Right atrium auricular region (tissue), 2 donors: ENCODE results near the gene GSTT2. TPM values are rescaled to one million over a fixed set of nuclear protein-coding genes. Genes with fewer than 3 reads are reported as not detected.
A peak's percentile ranks its signal among the peaks of the same experiment; 100 is the strongest.
"Not testable (repeated sequence)": the region's sequence is repeated elsewhere in the genome, so short reads cannot be mapped to it uniquely, and the experiment has no call there.

Experiments
- DNase-seq: peaks from one replicate; pipeline ENCODE4 v3.0.0-alpha.2; 2019; ENCODE audit warnings: low spot score
- H3K27ac ChIP-seq, 2 donors: fragments of 200-600 bp; sonication (generic); 1 replicate in 1 of 2; 2 replicates in 1 of 2; pipeline ENCODE4 v1.5.1; 2016 to 2019
- H3K27me3 ChIP-seq, 2 donors: fragments of 200-600 bp; sonication (generic); one replicate each; pipeline versions ENCODE4 v1.5.1 to v1.6.0; 2017 to 2019
- H3K36me3 ChIP-seq: fragments of 200-600 bp; sonication (generic); one replicate; pipeline ENCODE4 v1.5.1; 2016
- H3K4me1 ChIP-seq, 2 donors: fragments of 200-600 bp; sonication (generic); one replicate each; pipeline versions ENCODE4 v1.5.1 to v1.6.0; 2017 to 2019
- H3K4me3 ChIP-seq, 2 donors: fragments of 200-600 bp; sonication (generic); 1 replicate in 1 of 2; 2 replicates in 1 of 2; pipeline ENCODE4 v1.5.1; 2017 to 2019; ENCODE audit warnings: mild to moderate bottlenecking in 1 of 2, moderate library complexity in 1 of 2
- H3K9me3 ChIP-seq, 2 donors: fragments of 200-600 bp; sonication (generic); one replicate each; pipeline ENCODE4 v1.5.1; 2019
- total RNA-seq, 2 donors: library from RNA; depleted of rRNA; stranded (reverse); fragments of >200 nt; gene quantifications; one replicate each; pipeline ENCODE4 v1.1.0, GENCODE V29; 2016
- TF ChIP-seq, protein P1 (sequence below), 2 donors: fragments of 200-600 bp; sonication (generic); IDR thresholded peaks; one replicate each; pipeline ENCODE4 v1.5.1; 2019; ENCODE audit warnings: antibody characterized with exemption in 2 of 2

Gene GSTT2
- total RNA-seq, 2 donors from 2014 or later: 0.48 TPM; not detected in 1

GRCh38 chr22:23956301-23956900 lies 23.5 kb upstream of the GSTT2 start:
- H3K4me1 ChIP-seq, H3K27ac ChIP-seq, H3K4me3 ChIP-seq, H3K27me3 ChIP-seq, H3K9me3 ChIP-seq, H3K36me3 ChIP-seq: not testable (repeated sequence)
- TF ChIP-seq, protein P1, sequence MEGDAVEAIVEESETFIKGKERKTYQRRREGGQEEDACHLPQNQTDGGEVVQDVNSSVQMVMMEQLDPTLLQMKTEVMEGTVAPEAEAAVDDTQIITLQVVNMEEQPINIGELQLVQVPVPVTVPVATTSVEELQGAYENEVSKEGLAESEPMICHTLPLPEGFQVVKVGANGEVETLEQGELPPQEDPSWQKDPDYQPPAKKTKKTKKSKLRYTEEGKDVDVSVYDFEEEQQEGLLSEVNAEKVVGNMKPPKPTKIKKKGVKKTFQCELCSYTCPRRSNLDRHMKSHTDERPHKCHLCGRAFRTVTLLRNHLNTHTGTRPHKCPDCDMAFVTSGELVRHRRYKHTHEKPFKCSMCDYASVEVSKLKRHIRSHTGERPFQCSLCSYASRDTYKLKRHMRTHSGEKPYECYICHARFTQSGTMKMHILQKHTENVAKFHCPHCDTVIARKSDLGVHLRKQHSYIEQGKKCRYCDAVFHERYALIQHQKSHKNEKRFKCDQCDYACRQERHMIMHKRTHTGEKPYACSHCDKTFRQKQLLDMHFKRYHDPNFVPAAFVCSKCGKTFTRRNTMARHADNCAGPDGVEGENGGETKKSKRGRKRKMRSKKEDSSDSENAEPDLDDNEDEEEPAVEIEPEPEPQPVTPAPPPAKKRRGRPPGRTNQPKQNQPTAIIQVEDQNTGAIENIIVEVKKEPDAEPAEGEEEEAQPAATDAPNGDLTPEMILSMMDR (IDR thresholded peaks at IDR 0.05): peak; percentile 82 to 83
- peak; percentile 88 for DNase-seq

DNA sequence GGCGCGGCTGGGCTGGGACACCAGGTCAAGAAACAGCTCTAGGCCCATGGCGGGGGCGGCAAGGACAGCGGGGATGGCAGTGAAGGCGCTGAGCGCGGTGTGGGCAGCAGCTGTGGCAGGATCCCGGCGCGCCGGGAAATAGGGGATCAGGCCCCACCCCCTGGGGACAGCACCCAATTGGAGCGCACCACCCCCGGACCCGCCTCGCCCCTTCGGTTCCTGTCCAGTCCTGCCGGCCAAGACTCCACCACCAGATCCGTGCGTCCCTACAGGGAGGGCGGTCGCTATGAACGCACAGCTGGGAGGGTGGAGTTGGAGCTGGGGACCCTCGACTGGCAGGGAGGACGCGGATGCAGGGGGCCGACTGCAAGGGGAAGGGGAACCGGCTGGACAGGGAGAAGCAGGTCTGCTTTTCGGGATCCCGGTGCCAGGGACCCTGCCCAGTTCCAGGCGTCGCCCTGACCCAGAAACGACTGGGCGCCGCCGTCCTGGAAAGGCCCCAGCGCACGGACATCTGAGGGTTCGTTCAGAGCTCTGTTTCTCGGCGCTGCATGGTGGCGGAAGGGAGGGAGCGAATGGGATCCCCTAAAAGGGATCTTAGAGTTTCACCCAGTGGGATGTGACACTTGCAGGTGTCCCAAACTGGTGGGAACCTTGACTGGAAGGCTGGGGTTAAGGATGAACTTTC lies 18.7 kb upstream of the GSTT2 start, which contains the start of gene GSTT2B:
Gene GSTT2B (minus strand): TSS at position 112 of the 688 bp plus-strand sequence. CDS start 64 bp downstream, at position 48.
- H3K36me3 ChIP-seq, H3K4me3 ChIP-seq, H3K9me3 ChIP-seq, H3K27me3 ChIP-seq, DNase-seq, H3K27ac ChIP-seq, H3K4me1 ChIP-seq: not testable (repeated sequence)

GRCh38 chr22:23966094-23966493 lies 13.8 kb upstream of the GSTT2 start:
- not testable (repeated sequence) for H3K9me3 ChIP-seq, H3K4me1 ChIP-seq, DNase-seq, H3K4me3 ChIP-seq, H3K27ac ChIP-seq, H3K27me3 ChIP-seq
- H3K36me3 ChIP-seq: peaks cover 20% of the 10 kb centered on the region

- DNase-seq, H3K9me3 ChIP-seq: not testable (repeated sequence)
These were observed 13.4 kb upstream of the GSTT2 start, which contains the start of gene DDTL for GRCh38 chr22:23966568-23966967. TSS of gene DDTL (plus strand) at chr22:23966888. CDS start at chr22:23966915, 27 bp downstream.

GRCh38 chr22:23969071-23969470 lies 10.9 kb upstream of the GSTT2 start:
- no peak for DNase-seq
- peaks cover 28% of the 10 kb centered on the region for H3K36me3 ChIP-seq

More at GRCh38 chr22:23966568-23966967, 13.4 kb upstream of the GSTT2 start, which contains the start of gene DDTL:
- not testable (repeated sequence) for H3K27ac ChIP-seq, H3K4me1 ChIP-seq, H3K4me3 ChIP-seq, H3K27me3 ChIP-seq
- H3K36me3 ChIP-seq: peaks cover 24% of the 10 kb centered on the region

DNA sequence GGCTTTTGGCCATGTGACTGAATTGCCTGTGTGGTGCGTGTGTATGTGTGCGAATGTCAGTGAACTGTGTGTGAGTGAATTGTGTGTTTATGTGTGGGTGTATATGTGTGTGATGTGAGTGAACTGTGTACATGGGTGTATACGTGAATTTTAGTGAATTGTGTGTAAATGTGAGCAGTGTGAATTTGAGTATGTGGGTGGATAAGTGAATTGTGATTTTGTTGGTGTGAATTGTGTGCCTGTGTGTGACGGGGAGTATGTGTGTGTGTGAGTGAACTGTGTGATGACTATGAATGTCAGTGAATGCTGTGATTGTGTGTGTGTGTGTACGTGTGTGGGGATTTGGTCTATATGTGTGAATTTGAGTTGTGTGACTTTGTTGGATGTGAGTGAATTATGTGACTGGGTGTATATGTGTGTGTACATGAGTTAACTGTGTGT lies 9.7 kb upstream of the GSTT2 start:
- H3K27me3 ChIP-seq: no peaks in the 10 kb centered on the region
- TF ChIP-seq, protein P1 (IDR thresholded peaks at IDR 0.05): no peak
- DNase-seq: no peak
- no peak overlapping the region for H3K4me3 ChIP-seq
- H3K4me1 ChIP-seq: no peaks in the 10 kb centered on the region
- H3K27ac ChIP-seq: no peak overlapping the region
- H3K36me3 ChIP-seq: peaks cover 28% of the 10 kb centered on the region
- H3K9me3 ChIP-seq: no peaks in the 10 kb centered on the region

More at GRCh38 chr22:23969071-23969470, 10.9 kb upstream of the GSTT2 start:
- TF ChIP-seq, protein P1 (IDR thresholded peaks at IDR 0.05): no peak
- H3K4me3 ChIP-seq: no peak overlapping the region
- H3K4me1 ChIP-seq: no peaks in the 10 kb centered on the region
- no peak overlapping the region for H3K27ac ChIP-seq
- no peaks in the 10 kb centered on the region for H3K27me3 ChIP-seq
- H3K9me3 ChIP-seq: no peaks in the 10 kb centered on the region

DNA sequence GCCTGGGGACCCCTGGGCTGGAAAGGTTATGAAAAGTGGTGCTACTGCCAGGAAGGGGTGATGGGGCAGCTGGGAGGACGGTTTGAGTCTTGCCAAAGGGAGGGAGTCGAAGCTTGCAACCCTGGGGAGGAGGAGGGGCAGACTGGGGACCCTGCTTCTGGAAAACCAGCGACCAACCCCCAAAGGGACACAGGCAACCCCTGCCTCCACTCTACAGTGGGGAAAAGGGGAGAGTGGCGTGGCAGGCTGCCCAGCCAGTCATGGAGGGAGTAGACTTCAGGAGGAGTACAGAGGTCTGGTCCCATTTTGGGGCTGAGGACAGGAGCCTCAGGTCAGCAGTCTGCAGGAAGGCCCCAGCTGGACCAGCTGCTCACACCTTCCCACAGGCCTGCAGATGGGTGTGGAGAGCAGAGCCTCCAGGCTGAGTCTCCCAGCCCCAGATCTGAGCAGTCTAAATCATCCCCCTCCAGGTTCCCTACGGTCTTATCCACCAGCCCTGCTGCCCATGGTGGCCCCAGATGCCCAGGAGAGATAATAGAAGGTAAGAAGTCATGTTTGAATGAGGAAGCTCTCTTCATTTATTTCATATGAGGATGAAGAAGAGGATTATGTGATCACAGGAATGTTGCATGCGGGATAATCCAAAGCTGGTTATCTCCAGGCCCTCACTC lies 9.0 kb upstream of the GSTT2 start:
- Histone ChIP-seq H3K9me3 (no peaks in the 10 kb centered on the region), H3K4me1 (no peaks in the 10 kb centered on the region), H3K36me3 (peaks cover 28% of the 10 kb centered on the region), H3K27ac (no peak overlapping the region), H3K27me3 (no peaks in the 10 kb centered on the region), H3K4me3 (no peak overlapping the region)
- DNase-seq: no peak
- TF ChIP-seq, protein P1 (IDR thresholded peaks at IDR 0.05): no peak

DNA sequence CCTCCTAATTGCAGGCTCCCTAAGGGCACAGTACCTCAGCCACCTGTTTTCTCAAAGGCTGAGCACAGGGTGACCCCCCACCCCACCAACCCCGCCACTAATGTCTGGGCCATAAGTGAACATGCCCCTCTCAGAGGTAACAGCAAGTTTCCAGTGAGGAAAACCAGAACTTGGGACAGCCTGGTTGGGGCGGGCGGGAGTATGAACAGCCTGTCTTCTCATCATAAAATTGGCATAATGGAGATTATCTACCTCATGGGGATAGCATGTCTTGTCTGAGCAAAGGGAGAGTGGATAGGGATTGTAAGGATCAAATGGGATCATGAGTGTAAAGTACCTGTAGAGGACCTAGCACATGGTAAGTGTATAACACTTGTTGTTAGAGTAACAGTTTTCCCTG lies 8.0 kb upstream of the GSTT2 start:
- peaks cover 28% of the 10 kb centered on the region for H3K36me3 ChIP-seq
- H3K27me3 ChIP-seq, H3K27ac ChIP-seq, H3K4me3 ChIP-seq, H3K4me1 ChIP-seq, DNase-seq, H3K9me3 ChIP-seq: not testable (repeated sequence)

DNA sequence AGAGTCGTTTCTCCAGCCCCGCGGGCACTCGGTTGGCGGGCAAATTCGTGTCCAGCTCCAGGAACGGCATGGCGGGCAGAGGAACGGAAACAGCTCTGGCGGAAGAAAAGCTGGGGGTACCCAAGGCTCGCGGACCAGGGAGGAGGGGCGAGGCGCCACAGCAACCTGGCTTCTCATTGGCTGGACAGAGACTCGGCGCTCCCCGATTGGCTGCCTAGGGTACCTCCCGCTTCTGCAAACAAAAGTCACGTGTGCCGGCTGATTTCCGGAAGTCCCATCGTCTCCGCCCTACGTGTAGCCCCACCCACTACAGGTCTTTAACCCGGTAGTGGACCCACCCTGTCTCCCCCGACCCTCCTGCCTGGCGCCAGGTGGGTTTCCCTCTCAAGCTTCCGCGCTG lies 5.6 kb upstream of the GSTT2 start, which contains the start of gene DDT:
Gene DDT (minus strand): TSS at position 97 of the 400 bp plus-strand sequence. CDS start 27 bp downstream, at position 70.
- not testable (repeated sequence) for H3K27me3 ChIP-seq, H3K4me1 ChIP-seq, H3K27ac ChIP-seq, H3K4me3 ChIP-seq, H3K9me3 ChIP-seq, DNase-seq
- peaks cover 26% of the 10 kb centered on the region for H3K36me3 ChIP-seq

- not testable (repeated sequence) for H3K4me1 ChIP-seq, H3K9me3 ChIP-seq, H3K4me3 ChIP-seq, H3K27ac ChIP-seq, DNase-seq, H3K27me3 ChIP-seq
- H3K36me3 ChIP-seq: peaks cover 20% of the 10 kb centered on the region
These were observed 5.0 kb upstream of the GSTT2 start for GRCh38 chr22:23974836-23975352.
